Prostate gland (tissue), 2 donors: ENCODE measurements around the gene SCAMP4.

Experiments used
- POLR2A ChIP-seq: fragments of 450-650 bp; IDR thresholded peaks from one replicate; pipeline ENCODE4 v1.6.1; 2016; ENCODE audit warnings: antibody characterized with exemption, mild to moderate bottlenecking
- POLR2AphosphoS5 ChIP-seq: sonication (generic); formaldehyde crosslinking; IDR thresholded peaks from one replicate; pipeline ENCODE4 v1.6.1; 2017; ENCODE audit warnings: antibody characterized with exemption
- TF ChIP-seq, protein P1 (sequence below), 4 experiments: fragments of 200-600 bp in 2 of 4; fragments of 450-650 bp in 2 of 4; sonication (generic) in 2 of 4; IDR thresholded peaks; 1 replicate in 3 of 4; 2 replicates in 1 of 4; pipeline ENCODE4 v1.5.1; 2016 to 2019; ENCODE audit warnings: antibody characterized with exemption in 4 of 4, mild to moderate bottlenecking in 2 of 4, moderate library complexity in 2 of 4

DNA sequence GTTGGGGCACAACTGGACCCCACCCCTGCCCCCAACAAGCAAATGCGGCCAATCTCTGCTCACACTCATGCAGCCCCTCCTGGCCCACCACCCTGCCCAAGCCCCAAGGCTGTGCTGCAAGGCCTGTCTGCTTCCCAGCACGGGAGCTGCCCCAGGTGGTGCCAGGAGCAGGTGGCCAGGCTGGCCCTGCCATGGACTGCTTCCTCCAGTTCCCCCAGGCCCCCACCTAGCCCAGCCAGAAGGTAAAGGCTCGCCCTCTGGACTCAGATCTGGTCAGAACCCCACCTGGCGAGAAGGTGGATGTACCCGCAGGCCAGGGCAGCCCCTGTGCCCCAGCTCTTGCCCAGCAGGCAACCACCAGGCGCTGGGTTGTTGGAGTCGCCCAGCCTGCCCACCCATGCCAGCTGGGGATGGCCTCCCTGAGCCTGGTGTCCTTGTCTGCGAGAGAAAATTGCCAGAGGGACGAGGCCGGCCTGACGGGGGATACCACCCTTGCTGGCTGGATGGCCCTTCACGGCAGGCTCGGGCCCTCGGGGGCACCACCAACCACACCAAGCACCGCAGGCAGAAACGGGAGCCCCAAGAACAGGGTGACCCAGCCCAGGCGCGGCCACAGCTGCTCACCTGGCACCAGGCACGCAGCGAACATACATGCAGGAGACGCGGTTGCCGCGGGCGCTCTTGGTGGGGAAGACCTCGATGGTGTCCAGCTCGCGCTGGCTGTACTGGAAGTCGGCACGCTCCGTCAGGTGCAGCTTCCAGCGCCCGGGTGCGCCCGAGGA is 24.4 kb upstream of the SCAMP4 start:
- TF ChIP-seq, protein P1, sequence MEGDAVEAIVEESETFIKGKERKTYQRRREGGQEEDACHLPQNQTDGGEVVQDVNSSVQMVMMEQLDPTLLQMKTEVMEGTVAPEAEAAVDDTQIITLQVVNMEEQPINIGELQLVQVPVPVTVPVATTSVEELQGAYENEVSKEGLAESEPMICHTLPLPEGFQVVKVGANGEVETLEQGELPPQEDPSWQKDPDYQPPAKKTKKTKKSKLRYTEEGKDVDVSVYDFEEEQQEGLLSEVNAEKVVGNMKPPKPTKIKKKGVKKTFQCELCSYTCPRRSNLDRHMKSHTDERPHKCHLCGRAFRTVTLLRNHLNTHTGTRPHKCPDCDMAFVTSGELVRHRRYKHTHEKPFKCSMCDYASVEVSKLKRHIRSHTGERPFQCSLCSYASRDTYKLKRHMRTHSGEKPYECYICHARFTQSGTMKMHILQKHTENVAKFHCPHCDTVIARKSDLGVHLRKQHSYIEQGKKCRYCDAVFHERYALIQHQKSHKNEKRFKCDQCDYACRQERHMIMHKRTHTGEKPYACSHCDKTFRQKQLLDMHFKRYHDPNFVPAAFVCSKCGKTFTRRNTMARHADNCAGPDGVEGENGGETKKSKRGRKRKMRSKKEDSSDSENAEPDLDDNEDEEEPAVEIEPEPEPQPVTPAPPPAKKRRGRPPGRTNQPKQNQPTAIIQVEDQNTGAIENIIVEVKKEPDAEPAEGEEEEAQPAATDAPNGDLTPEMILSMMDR (IDR thresholded peaks at IDR 0.05): no peak
- no peak for TF ChIP-seq POLR2A
- no peak for TF ChIP-seq POLR2AphosphoS5
